GM18508 (cell line): Measurements from ENCODE around the gene PACC1.
A peak's percentile ranks its signal among the peaks of the same experiment; 100 is the strongest.
"Not testable (repeated sequence)": the region's sequence is repeated elsewhere in the genome, so short reads cannot be mapped to it uniquely, and the experiment has no call there.

Experiments used
- ATAC-seq: cut with Tn5 transposase; IDR thresholded peaks from one replicate; pipeline ENCODE4 v1.9.1; 2021; ENCODE audit warnings: moderate number of reproducible peaks; ENCODE audit not compliant: insufficient read depth, unreplicated experiment

The PACC1 gene

GRCh38 chr1:212401838-212402582 is 12.7 kb downstream of the PACC1 start:
- ATAC-seq = no peak

GRCh38 chr1:212401042-212401441 is 13.6 kb downstream of the PACC1 start:
- no peak for ATAC-seq

GRCh38 chr1:212397171-212397570 is 17.5 kb downstream of the PACC1 start:
- no peak for ATAC-seq

- no peak for ATAC-seq
Observed at GRCh38 chr1:212396638-212397037, 18.0 kb downstream of the PACC1 start.

GRCh38 chr1:212395678-212396437 is 18.8 kb downstream of the PACC1 start:
- not testable (repeated sequence) for ATAC-seq

- ATAC-seq = no peak
Observed at GRCh38 chr1:212388985-212389716, 25.5 kb downstream of the PACC1 start.

GRCh38 chr1:212386029-212386428 is 28.7 kb downstream of the PACC1 start:
- no peak for ATAC-seq

GRCh38 chr1:212381397-212382035 is 33.2 kb downstream of the PACC1 start:
- no peak for ATAC-seq

- ATAC-seq = no peak
Observed at GRCh38 chr1:212379366-212379765, 35.3 kb downstream of the PACC1 start.

GRCh38 chr1:212377644-212378043 is 37.0 kb downstream of the PACC1 start:
- ATAC-seq = no peak

- ATAC-seq = no peak
Observed at GRCh38 chr1:212375986-212376385, 38.7 kb downstream of the PACC1 start.

- peak; percentile 74 for ATAC-seq
Observed at GRCh38 chr1:212368073-212368484, 46.6 kb downstream of the PACC1 start.

- ATAC-seq = no peak
Observed at GRCh38 chr1:212367474-212368072, 47.1 kb downstream of the PACC1 start.

GRCh38 chr1:212366901-212367300 is 47.8 kb downstream of the PACC1 start:
- ATAC-seq = no peak

GRCh38 chr1:212364985-212365384 is 49.7 kb downstream of the PACC1 start:
- ATAC-seq = no peak

- ATAC-seq = no peak
Observed at GRCh38 chr1:212359794-212360479, 54.7 kb downstream of the PACC1 start.

- no peak for ATAC-seq
Observed at GRCh38 chr1:212355230-212355969, 59.3 kb downstream of the PACC1 start.

- no peak for ATAC-seq
Observed at GRCh38 chr1:212354464-212354863, 60.2 kb downstream of the PACC1 start.

GRCh38 chr1:212353181-212353580 is 61.5 kb downstream of the PACC1 start:
- ATAC-seq = no peak
